ENCODE data around the gene FAM151A.

FAM151A gene

DNA sequence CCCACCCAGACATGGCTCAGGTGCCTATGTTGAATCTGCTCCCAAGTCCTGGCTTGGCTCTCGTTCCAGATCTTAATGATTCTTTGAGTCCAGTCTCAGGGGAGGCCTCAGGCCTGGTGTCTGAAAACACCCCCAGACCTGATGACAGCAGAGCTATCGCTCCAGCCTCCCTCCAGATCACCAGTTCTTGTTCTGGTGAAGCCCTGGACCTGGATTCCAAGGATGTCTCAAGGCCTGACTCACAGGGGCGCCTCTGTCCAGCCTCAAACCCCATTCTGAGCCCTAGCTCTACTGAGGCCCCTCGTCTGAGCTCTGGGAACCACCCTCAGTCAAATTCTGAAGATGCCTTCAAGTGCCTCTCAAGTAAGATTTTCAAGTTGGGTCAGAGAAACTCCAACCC lies 29.7 kb upstream of the FAM151A start:
- Histone ChIP-seq H3K27me3 (ENCODE audit: low read length) (no peaks in the 10 kb centered on the region), H3K27ac (ENCODE audit: low read depth, low read length) (no peak overlapping the region), H3K79me2 (ENCODE audit: insufficient read depth, low read length) (no peaks in the 10 kb centered on the region), H3K9me2 (replicated peaks; ENCODE audit: insufficient read depth, low read length) (no peaks in the 10 kb centered on the region), H3K4me3 (ENCODE audit: insufficient read depth, low read length, poor library complexity, severe bottlenecking) (no peak overlapping the region), H2AFZ (ENCODE audit: low read depth, low read length, severe bottlenecking) (no peak overlapping the region), H3K9ac (ENCODE audit: low read length) (no peak overlapping the region), H3F3A (ENCODE audit: insufficient read depth) (no peaks in the 10 kb centered on the region), H3K36me3 (ENCODE audit: low read length) (no peaks in the 10 kb centered on the region), H4K20me1 (ENCODE audit: low read depth, low read length) (no peaks in the 10 kb centered on the region), H3K4me2 (ENCODE audit: low read depth, low read length, poor library complexity, severe bottlenecking) (no peak overlapping the region), H3K9me3 (ENCODE audit: insufficient read depth, low read length) (peaks cover under 1% of the 10 kb centered on the region; the same call in 1 of the 2 replicates)
- TF ChIP-seq EZH2phosphoT487 (conservative IDR thresholded peaks at IDR 0.05; ENCODE audit: low read length) (no peak), CTCF (IDR thresholded peaks at IDR 0.05; ENCODE audit: insufficient read depth, low read length, poor library complexity, severe bottlenecking) (no peak)

DNA sequence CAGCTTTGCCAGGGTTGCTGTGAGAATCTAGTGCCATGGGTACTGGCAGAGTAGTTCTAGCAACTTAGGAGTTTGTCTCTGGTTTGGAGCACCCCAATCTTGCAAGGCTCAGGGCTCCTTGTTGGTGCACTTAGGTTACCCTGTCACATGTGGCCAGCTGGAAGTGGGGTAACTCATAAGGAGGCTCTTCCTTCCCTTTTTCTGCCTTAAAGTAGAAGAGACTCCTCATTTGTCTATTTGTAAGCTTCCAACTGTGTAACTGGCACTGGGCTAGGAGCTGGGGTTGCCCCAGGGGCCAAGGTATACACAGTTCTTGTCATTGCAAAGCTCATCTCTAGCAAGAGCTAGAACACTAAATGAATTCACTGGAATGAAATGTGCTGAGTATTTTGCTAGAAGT lies 28.8 kb upstream of the FAM151A start:
- Histone ChIP-seq H3K4me2 (ENCODE audit: low read depth, low read length, poor library complexity, severe bottlenecking) (no peak overlapping the region), H3F3A (ENCODE audit: insufficient read depth) (no peaks in the 10 kb centered on the region)

GRCh38 chr1:54651608-54652007 lies 28.3 kb upstream of the FAM151A start:
- TF ChIP-seq CTCF (IDR thresholded peaks at IDR 0.05; ENCODE audit: insufficient read depth, low read length, poor library complexity, severe bottlenecking) (no peak), EZH2phosphoT487 (conservative IDR thresholded peaks at IDR 0.05; ENCODE audit: low read length) (no peak)
- no peak overlapping the region for H3K4me2 ChIP-seq (ENCODE audit: low read depth, low read length, poor library complexity, severe bottlenecking)

More for the DNA sequence above, 28.8 kb upstream of the FAM151A start:
- no peaks in the 10 kb centered on the region for H4K20me1 ChIP-seq (ENCODE audit: low read depth, low read length)
- no peak overlapping the region for H3K27ac ChIP-seq (ENCODE audit: low read depth, low read length)
- H3K9ac ChIP-seq (ENCODE audit: low read length), result no peak overlapping the region
- H3K9me3 ChIP-seq (ENCODE audit: insufficient read depth, low read length), result no peaks in the 10 kb centered on the region
- H3K9me2 ChIP-seq (replicated peaks; ENCODE audit: insufficient read depth, low read length), result no peaks in the 10 kb centered on the region
- TF ChIP-seq CTCF (IDR thresholded peaks at IDR 0.05; ENCODE audit: insufficient read depth, low read length, poor library complexity, severe bottlenecking) (no peak), EZH2phosphoT487 (conservative IDR thresholded peaks at IDR 0.05; ENCODE audit: low read length) (no peak)
- H3K27me3 ChIP-seq (ENCODE audit: low read length), result no peaks in the 10 kb centered on the region
- H3K36me3 ChIP-seq (ENCODE audit: low read length), result no peaks in the 10 kb centered on the region
- H3K79me2 ChIP-seq (ENCODE audit: insufficient read depth, low read length), result no peaks in the 10 kb centered on the region
- no peak overlapping the region for H2AFZ ChIP-seq (ENCODE audit: low read depth, low read length, severe bottlenecking)
- no peak overlapping the region for H3K4me3 ChIP-seq (ENCODE audit: insufficient read depth, low read length, poor library complexity, severe bottlenecking)

More at GRCh38 chr1:54651608-54652007, 28.3 kb upstream of the FAM151A start:
- no peak overlapping the region for H3K4me3 ChIP-seq (ENCODE audit: insufficient read depth, low read length, poor library complexity, severe bottlenecking)
- H3K36me3 ChIP-seq (ENCODE audit: low read length), result no peaks in the 10 kb centered on the region
- no peaks in the 10 kb centered on the region for H3K9me2 ChIP-seq (replicated peaks; ENCODE audit: insufficient read depth, low read length)
- no peaks in the 10 kb centered on the region for H3K27me3 ChIP-seq (ENCODE audit: low read length)
- H3K9me3 ChIP-seq (ENCODE audit: insufficient read depth, low read length), result no peaks in the 10 kb centered on the region
- H3K9ac ChIP-seq (ENCODE audit: low read length), result no peak overlapping the region
- H3K27ac ChIP-seq (ENCODE audit: low read depth, low read length), result no peak overlapping the region
- no peaks in the 10 kb centered on the region for H3F3A ChIP-seq (ENCODE audit: insufficient read depth)
- H3K79me2 ChIP-seq (ENCODE audit: insufficient read depth, low read length), result no peaks in the 10 kb centered on the region
- H4K20me1 ChIP-seq (ENCODE audit: low read depth, low read length), result no peaks in the 10 kb centered on the region
- H2AFZ ChIP-seq (ENCODE audit: low read depth, low read length, severe bottlenecking), result no peak overlapping the region
